NCI-H2227 (cell line): ENCODE data around the gene EVI5L.
"Not testable (repeated sequence)": the region's sequence is repeated elsewhere in the genome, so short reads cannot be mapped to it uniquely, and the experiment has no call there.

Experiments used
- DNase-seq: peaks from one replicate; lab custom pipeline; 2025; ENCODE audit not compliant: unreplicated experiment; lab: John Stamatoyannopoulos, UW

Gene EVI5L

DNA sequence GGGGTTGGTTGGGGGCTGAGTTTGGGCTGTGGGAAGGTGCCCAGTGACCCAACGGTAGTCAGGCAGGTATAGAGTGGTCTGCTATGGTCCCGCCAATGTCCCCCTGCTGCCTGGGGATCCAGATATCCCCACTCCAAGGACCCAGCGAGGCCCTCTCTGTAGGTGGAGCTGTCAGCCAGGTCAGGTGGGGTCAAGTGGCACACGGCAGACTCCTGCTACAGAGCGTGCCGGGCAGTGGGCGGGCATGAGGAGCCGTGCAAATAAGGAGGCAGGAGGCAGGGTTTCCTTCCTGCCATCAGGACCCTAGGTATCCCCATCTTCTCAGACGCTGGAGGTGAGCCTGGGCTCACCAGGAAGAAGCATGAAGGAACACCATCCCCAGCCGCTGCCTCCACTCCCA is 14.9 kb downstream of the EVI5L start:
- DNase-seq = no peak

- no peak for DNase-seq
Measured at GRCh38 chr19:7845390-7846154, 15.6 kb downstream of the EVI5L start.

DNA sequence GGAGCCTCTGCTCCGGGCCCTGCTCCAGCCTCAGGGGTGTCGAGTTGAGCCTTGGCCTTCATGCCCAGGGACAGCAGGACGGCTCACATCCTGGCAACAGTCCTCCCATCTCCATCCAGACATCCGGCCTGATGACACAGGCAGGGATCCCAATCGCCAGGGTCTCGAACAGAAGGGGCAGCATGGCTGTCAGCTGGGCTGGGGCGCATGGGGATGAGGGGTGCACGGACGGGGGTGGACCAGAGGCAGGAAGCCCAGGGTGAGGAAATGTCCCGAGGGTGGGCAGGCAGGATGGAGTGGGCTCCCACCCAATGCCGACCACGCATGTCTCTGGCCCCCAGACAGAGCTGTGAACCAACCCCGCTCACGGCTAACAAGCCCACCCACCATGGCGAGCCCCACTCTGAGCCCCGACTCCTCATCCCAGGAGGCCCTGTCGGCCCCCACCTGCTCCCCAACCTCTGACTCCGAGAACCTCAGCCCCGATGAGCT is 16.2 kb downstream of the EVI5L start:
- DNase-seq = no peak

- DNase-seq = no peak
Measured at GRCh38 chr19:7847664-7848063, 17.6 kb downstream of the EVI5L start.

- DNase-seq = no peak
Measured at GRCh38 chr19:7848779-7849457, 18.9 kb downstream of the EVI5L start.

DNA sequence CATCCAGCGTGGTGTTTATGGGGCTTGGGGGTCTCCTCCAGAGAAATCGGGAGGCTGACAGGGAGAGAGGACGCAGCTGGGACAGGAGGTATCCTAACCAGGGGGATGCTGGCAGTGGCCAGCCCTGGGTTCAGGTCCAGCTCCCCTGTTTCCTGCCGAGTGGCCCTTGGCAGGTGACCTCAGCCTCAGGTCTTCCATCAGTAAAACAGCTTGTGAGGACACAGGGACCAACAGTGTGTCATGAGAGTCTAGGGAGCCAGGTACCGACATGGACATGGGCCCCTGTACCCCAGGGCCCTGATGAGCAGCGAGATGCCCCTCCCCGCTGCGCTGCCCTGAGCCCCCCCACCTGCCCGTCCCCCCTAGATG is 19.6 kb downstream of the EVI5L start:
- no peak for DNase-seq

GRCh38 chr19:7850000-7850813 is 20.2 kb downstream of the EVI5L start:
- DNase-seq = peak; percentile 82

GRCh38 chr19:7850945-7851622 is 21.1 kb downstream of the EVI5L start:
- DNase-seq = no peak

GRCh38 chr19:7851623-7852500 is 21.8 kb downstream of the EVI5L start:
- DNase-seq = no peak

DNA sequence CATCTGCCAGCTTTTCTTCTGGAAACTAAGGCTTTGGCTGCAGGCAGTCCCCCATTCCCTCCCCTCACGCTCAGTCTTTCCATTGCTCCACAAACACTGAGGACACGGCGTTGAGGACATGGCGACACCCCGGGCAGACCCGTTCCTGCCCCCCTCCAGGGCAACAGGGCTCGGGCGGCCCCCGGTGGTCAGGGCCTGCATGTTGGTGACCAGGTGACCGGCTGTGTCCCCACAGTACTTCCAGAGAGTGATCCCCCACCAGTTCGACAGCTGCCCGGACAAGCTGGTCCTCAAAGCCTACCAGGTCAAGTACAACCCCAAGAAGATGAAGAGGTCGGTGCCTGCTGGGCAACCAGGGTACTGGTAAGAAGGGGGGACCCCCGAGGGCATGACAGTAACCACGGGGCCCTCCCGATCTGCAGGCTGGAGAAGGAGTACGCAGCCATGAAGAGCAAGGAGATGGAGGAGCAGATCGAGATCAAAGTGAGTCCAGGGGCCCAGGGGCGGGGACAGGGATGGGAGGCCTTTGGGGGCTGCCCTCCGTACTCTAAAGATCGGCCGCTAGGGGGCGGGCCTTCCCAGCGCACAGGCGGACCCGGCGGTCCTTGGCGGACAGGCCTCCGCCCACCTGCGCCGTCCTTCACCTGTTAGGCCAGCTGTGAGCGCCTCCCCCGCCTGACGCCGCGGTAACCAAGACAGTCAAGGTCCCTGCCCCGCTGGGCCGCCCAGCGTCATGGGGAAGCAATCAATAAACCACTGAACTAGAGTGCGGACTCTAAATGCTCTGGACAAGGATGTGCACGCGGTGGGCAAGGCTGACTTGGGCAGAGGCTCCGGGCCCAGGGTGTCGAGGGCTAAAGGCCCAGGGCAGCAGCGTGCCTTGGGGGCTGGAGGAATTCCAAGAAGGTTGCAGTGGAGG is 23.1 kb downstream of the EVI5L start:
- peak; percentile 85 for DNase-seq

DNA sequence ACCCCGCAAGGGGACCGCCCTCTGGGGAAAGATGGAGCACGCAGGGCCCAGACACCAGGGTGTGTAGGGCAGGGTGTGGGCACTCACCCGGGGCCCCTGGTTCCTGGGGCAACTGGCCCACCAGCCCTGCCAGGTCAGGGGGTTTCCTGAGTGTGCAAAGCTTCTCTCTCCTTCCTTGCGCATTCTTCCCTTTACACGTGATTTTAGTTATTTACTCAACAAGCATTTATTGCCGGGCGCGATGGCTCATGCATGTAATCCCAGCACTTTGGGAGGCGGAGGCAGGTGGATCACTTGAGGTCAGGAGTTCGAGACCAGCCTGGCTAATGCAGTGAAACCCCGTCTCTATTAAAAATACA is 23.7 kb downstream of the EVI5L start:
- no peak for DNase-seq

DNA sequence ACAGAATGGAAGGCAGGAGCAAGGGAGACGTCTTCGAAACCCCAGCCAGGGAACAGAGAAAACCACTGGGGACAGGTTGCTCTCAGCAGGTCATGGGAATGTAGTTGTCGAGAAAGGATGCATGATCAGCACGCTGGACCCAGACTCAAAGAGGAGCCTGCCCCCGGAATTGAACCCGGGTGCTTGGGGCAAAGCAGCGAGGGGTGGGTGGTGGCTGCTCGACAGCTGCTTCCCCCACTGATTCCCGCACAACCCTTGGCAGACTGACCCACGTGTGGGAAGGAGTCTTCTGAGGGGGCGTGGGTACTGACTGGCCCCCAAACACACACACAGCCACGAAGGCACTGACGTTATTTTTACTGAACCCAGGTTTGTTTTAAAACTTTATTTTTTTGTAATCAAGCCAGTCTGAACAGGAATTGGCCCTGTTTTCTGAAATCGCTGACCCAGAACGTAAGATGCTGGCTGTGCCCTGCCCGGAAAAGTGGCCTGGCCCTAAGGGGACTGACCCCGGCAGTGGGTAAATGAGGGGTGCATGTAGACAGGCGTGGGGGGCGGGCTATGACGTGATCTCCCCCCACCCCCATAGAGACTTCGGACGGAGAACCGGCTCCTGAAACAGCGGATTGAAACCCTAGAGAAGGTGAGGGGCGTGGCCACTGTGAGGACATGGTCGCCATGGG is 25.5 kb downstream of the EVI5L start:
- no peak for DNase-seq

DNA sequence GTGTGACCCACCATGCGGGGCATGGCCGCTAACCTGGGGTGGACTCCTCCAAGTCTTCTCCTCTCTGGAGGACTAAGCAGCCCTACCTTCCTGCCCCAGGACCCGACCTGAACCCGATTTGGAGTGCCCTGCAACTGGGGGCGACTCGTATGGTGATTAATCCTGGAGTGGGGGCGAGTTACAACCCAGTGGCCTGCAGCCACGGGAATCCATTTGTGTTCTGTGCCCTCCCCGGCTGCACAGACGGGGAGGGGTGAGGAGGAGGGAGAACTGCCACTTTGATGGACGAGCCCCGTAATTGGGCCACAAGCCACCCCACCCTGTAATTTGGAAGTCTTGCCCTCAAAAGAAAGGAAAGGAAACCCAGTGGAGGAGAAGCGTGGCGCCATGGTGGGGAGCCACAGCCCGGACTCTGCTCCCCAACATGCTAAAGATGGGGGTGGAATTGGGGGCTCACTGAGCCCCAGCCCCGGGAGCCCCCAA is 26.1 kb downstream of the EVI5L start:
- DNase-seq = peak; percentile 50

DNA sequence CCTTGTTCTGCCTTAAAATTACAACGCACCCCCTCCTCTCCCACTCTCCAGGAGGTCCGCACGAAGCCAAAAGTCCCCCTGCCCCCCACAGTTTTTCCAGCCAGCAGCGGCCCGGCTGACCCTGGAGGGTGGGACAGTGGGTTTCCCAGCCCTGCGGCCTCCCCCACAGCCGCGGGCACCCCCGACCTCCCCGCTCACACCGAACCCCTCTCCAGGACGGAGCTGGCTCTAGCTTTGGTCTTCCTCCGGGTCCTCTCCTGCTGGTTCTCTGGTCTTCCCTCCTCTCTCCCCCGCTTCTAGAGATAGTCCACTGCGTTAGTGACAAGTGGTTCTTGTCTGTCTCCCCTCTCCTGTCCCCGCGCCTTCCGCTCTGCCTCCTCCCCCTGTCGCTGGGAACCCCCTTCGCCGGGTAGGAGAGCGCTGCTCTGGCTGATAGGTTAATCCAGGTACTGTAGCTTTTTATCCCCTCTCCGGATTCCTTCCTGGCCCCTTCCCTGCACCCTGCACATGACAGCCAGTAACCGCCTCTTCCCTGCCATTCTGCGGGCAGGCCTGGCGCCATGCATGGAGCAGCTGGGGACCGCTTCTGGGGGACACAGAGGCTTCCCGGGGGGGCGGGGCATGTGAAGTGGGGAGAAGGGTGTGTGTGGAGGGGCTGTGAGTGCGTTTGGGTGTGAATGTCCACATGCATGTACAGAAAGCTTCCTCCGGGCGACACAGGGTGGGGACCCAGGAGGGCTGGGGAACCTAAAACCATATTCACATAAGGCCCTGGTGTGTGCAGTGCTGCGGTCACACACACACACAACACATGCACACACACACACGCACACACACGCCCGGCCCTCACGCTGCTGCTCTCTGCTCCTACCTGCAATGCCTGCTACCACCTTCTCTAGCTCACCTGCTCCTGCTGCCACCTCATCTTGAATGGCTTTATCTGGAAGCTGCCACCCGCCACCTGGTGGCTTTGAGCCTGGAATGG is 27.0 kb downstream of the EVI5L start:
- DNase-seq = peak; percentile 47

GRCh38 chr19:7857727-7858108 is 27.7 kb downstream of the EVI5L start:
- no peak for DNase-seq

- DNase-seq = peak; percentile 63
Measured at GRCh38 chr19:7858109-7858770, 28.2 kb downstream of the EVI5L start.

DNA sequence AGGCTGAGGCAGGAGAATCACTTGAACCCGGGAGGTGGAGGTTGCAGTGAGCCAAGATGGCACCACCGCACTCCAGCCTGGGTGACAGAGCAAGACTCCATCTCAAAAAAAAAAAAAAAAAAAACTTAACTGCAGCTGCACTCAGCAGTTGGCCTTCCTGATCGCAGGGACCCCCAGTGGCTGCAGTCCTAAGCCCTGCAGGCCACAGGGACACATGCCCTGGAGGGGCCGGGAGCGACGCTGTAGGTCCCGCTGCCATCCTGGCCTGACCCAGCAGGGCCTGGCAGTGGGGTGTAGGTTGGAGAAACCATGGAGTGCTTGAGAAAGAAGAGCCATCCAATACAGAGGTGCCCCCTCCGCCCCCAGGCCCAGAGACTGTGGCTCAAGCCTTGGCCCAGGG is 29.1 kb downstream of the EVI5L start:
- DNase-seq = not testable (repeated sequence)
